Esophagus muscularis mucosa (tissue), 4 donors: ENCODE measurements around the gene ANKRD29. TPM values are rescaled to one million over a fixed set of nuclear protein-coding genes. Genes with fewer than 3 reads are reported as not detected.
"Not testable (repeated sequence)": the region's sequence is repeated elsewhere in the genome, so short reads cannot be mapped to it uniquely, and the experiment has no call there.

Source experiments
- DNase-seq: peaks from one replicate; pipeline ENCODE4 v3.0.0-alpha.2; 2017; ENCODE audit errors: extremely low spot score
- H3K27ac ChIP-seq, 4 donors: fragments of 200-600 bp; sonication (generic); replicated peaks in 1 of 4; 1 replicate in 3 of 4; 2 replicates in 1 of 4; pipeline ENCODE4 v1.5.1; 2016 to 2019; ENCODE audit warnings: mild to moderate bottlenecking in 1 of 4
- H3K27me3 ChIP-seq, 4 donors: fragments of 200-600 bp; sonication (generic); one replicate each; pipeline versions ENCODE4 v1.5.1 to v1.6.0; 2016 to 2019
- H3K36me3 ChIP-seq, 4 donors: fragments of 200-600 bp; sonication (generic); one replicate each; pipeline ENCODE4 v1.5.1; 2016 to 2019
- H3K4me1 ChIP-seq, 4 donors: fragments of 200-600 bp; sonication (generic); one replicate each; pipeline ENCODE4 v1.5.1; 2016 to 2019
- H3K4me3 ChIP-seq, 4 donors: fragments of 200-600 bp; sonication (generic); 1 replicate in 2 of 4; 2 replicates in 2 of 4; pipeline ENCODE4 v1.5.1; 2016 to 2019; ENCODE audit warnings: mild to moderate bottlenecking in 4 of 4, moderate library complexity in 1 of 4
- H3K9me3 ChIP-seq, 4 donors: fragments of 200-600 bp; sonication (generic); 1 replicate in 3 of 4; 2 replicates in 1 of 4; pipeline ENCODE4 v1.5.1; 2016 to 2019
- CTCF ChIP-seq, 3 experiments: fragments of 200-600 bp in 2 of 3; fragments of 450-650 bp in 1 of 3; sonication (generic) in 2 of 3; IDR thresholded peaks; one replicate each; pipeline ENCODE4 v1.5.1; 2017 to 2019; ENCODE audit warnings: antibody characterized with exemption in 3 of 3, mild to moderate bottlenecking in 2 of 3, moderate library complexity in 1 of 3
- EP300 ChIP-seq: sonication (generic); formaldehyde crosslinking; IDR thresholded peaks from one replicate; pipeline ENCODE4 v1.6.1; 2017; ENCODE audit warnings: antibody characterized with exemption
- POLR2A ChIP-seq: fragments of 450-650 bp; IDR thresholded peaks from one replicate; pipeline ENCODE4 v1.6.1; 2017; ENCODE audit warnings: antibody characterized with exemption, moderate library complexity, mild to moderate bottlenecking, low read depth
- POLR2AphosphoS5 ChIP-seq, 2 donors: sonication (generic); formaldehyde crosslinking; IDR thresholded peaks; one replicate each; pipeline ENCODE4 v1.6.1; 2017; ENCODE audit warnings: antibody characterized with exemption in 2 of 2
- WGBS: methylation state at CpG from one replicate; pipeline ENCODE4 v1.1.5; 2018; 5-methylcytosine and 5-hydroxymethylcytosine counted together
- intact Hi-C: fragments of 100-400 bp; cut with DNase I; formaldehyde crosslinking; loops from one replicate; pipeline ENCODE4 v1.15.1; 2023
- total RNA-seq, 4 donors: library from RNA; depleted of rRNA; stranded (reverse); fragments of >200 nt; gene quantifications; one replicate each; pipeline versions ENCODE4 v1.1.0 to v1.2.1, GENCODE V29; 2016

The ANKRD29 gene
- total RNA-seq, 4 donors from 2014 or later: 7.8 to 14.4 (median 10.9) TPM

DNA sequence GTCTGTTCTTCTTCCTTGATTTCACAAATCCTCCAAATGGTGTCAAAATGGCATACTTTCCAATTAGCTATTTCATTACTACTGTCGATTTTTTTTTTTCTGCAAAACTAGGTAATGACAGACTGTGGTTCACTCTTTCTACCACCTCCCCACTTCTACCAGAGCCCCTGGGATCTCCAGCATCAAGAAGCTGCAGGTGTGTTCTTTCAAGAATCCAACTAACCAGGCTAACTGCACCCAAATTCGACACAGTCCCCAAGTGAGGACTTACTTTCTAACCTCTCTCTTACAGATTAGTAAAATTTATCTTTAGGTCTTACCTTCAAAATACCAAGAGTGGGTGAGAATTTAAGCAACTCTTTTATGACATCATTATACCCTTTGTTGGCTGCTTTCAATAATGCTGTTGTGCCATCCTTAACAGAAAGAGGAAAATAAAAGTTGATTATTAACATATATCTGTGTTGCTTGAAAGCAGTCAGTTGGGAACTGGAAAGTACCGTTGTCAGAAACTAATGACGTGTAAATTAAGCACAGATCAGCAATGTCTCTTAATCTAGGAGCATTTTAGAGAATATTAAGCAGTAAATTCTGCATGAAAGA is 45.2 kb downstream of the ANKRD29 start:
- intact Hi-C loops: no loop called here
- no peak overlapping the region for H3K4me3 ChIP-seq
- H3K4me1 ChIP-seq: peaks cover 13 to 46% (median 24%) of the 10 kb centered on the region in 4 donors
- H3K36me3 ChIP-seq: peaks cover 0 to 5% (median 0%) of the 10 kb centered on the region in 4 donors
- no peak for DNase-seq
- WGBS: 81% methylated on average over 4 of the region's 4 CpGs
- TF ChIP-seq EP300: no peak
- TF ChIP-seq CTCF (IDR thresholded peaks at IDR 0.05): no peak
- TF ChIP-seq POLR2AphosphoS5 (IDR thresholded peaks at IDR 0.05): no peak
- TF ChIP-seq POLR2A: no peak
- peak overlapping the region; percentile 85 to 91 (median 90) for H3K27ac ChIP-seq
- no peaks in the 10 kb centered on the region for H3K27me3 ChIP-seq
- H3K9me3 ChIP-seq: no peaks in the 10 kb centered on the region

DNA sequence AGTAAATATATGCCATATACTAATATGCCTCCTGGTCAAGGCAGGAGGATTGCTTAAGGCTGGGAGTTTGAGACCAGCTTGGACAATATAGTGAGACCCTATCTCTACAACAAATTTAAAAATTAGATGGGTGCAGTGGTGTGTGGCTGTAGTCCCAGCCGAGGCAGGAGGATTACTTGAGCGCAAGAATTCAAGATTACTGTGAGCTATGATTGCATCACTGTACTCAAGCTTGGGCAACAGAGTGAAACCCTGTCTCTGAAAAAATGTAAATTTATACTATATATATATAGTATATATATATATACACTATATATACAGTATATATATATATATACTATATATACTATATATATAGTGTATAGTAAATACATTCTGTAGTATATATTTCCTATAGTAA is 46.5 kb downstream of the ANKRD29 start:
- H3K4me1 ChIP-seq: peaks cover 13 to 44% (median 22%) of the 10 kb centered on the region in 4 donors
- TF ChIP-seq CTCF (IDR thresholded peaks at IDR 0.05): no peak
- no peak for TF ChIP-seq EP300
- TF ChIP-seq POLR2AphosphoS5 (IDR thresholded peaks at IDR 0.05): no peak
- TF ChIP-seq POLR2A: no peak
- no peak for DNase-seq
- no peaks in the 10 kb centered on the region for H3K9me3 ChIP-seq
- intact Hi-C loops: no loop called here
- H3K4me3 ChIP-seq: no peak overlapping the region
- no peak overlapping the region for H3K27ac ChIP-seq
- WGBS: 90% methylated on average over 2 of the region's 2 CpGs
- peaks cover 0 to 15% (median 0%) of the 10 kb centered on the region in 4 donors for H3K36me3 ChIP-seq
- no peaks in the 10 kb centered on the region for H3K27me3 ChIP-seq

DNA sequence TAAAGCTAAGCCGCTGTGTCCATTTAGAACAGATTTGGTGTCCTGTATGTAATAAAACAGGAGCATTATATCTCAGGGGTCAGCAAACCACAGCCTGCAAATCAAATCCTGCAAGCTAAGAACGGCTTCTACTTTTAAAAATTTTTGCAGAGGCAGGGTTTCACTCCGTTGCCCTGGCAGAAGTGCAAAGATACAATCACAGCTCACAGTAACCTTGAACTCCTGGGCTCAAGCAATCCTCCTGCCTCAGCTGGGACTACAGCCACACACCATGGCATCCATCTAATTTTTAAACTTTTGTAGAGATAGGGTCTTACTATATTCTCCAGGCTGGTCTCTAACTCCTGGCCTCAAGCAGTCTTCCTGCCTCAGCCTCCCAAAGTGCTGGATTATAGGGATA is 47.8 kb downstream of the ANKRD29 start:
- 84% methylated on average over 3 of the region's 3 CpGs for WGBS
- Histone ChIP-seq H3K4me1 (peaks cover 13 to 40% (median 21%) of the 10 kb centered on the region in 4 donors), H3K9me3 (no peaks in the 10 kb centered on the region), H3K36me3 (peaks cover 0 to 28% (median 0%) of the 10 kb centered on the region in 4 donors), H3K27ac (no peak overlapping the region), H3K27me3 (no peaks in the 10 kb centered on the region), H3K4me3 (no peak overlapping the region)
- no peak for DNase-seq
- intact Hi-C loops: no loop called here
- TF ChIP-seq POLR2A: no peak
- TF ChIP-seq CTCF (IDR thresholded peaks at IDR 0.05): no peak
- TF ChIP-seq EP300: no peak
- no peak for TF ChIP-seq POLR2AphosphoS5 (IDR thresholded peaks at IDR 0.05)

DNA sequence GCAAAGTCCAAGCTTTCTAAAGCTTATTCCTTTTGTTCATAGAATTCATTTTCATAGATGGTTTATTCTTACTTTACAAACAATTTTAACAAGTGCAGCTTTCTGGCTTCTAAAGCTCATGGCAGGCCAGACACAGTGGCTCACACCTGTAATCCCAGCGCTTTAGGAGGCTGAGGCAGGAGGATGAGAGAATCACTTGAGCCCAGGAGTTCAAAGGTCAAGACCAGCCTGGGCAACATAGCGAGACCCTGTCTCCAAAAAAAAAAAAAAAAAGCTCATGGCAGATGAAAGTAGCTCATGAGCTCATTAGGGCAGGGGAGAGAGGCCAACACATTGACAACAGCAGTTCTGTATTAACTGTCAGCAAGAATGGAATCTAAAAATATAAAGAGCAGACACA is 48.3 kb downstream of the ANKRD29 start:
- intact Hi-C loops: no loop called here
- Histone ChIP-seq H3K27ac (no peak overlapping the region), H3K27me3 (no peaks in the 10 kb centered on the region), H3K9me3 (no peaks in the 10 kb centered on the region), H3K36me3 (peaks cover 0 to 29% (median 0%) of the 10 kb centered on the region in 4 donors), H3K4me1 (peaks cover 9 to 35% (median 16%) of the 10 kb centered on the region in 4 donors), H3K4me3 (no peak overlapping the region)
- no peak for TF ChIP-seq POLR2A
- WGBS: 100% methylated on average over 2 of the region's 2 CpGs
- no peak for DNase-seq

DNA sequence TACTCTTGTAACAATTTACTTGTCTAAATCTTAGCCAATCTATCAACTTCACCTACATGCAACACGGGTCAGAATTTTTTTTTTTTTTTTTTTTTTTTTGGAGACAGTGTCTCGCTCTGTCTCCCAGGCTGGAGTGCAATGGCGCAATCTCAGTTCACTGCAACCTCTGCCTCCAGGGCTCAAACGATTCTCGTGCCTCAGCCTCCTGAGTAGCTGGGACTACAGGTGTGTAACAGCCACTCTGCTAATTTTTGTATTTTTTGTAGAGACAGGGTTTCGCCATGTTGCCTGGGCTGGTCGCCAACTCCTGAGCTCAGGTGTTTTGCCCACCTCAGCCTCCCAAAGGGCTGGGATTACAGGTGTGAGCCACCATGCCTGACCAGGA is 49.6 kb downstream of the ANKRD29 start:
- H3K9me3 ChIP-seq, H3K27ac ChIP-seq, DNase-seq, intact Hi-C loops, H3K27me3 ChIP-seq, H3K4me3 ChIP-seq: not testable (repeated sequence)
- H3K36me3 ChIP-seq: peaks cover 0 to 41% (median 0%) of the 10 kb centered on the region in 4 donors
- peaks cover 0 to 22% (median 6%) of the 10 kb centered on the region in 4 donors for H3K4me1 ChIP-seq
- 91% methylated on average over 7 of the region's 7 CpGs for WGBS
